Prostate gland (tissue), 2 donors: Measurements from ENCODE around the gene LRP11. TPM values are rescaled to one million over a fixed set of nuclear protein-coding genes. Genes with fewer than 3 reads are reported as not detected.

Experiments used
- DNase-seq: peaks from one replicate; pipeline ENCODE4 v3.0.0-alpha.2; 2019; ENCODE audit warnings: low spot score
- H3K27ac ChIP-seq, 2 donors: fragments of 200-600 bp; sonication (generic); 2 replicates each; pipeline ENCODE4 v1.5.1; 2017 to 2019
- H3K27me3 ChIP-seq: fragments of 200-600 bp; sonication (generic); replicated peaks from 2 replicates; pipeline ENCODE4 v1.5.1; 2019; ENCODE audit not compliant: insufficient read depth
- H3K36me3 ChIP-seq, 2 donors: fragments of 200-600 bp; sonication (generic); 1 replicate in 1 of 2; 2 replicates in 1 of 2; pipeline versions ENCODE4 v1.5.1 to v1.8.1; 2017 to 2019
- H3K4me1 ChIP-seq: fragments of 200-600 bp; sonication (generic); replicated peaks from 2 replicates; pipeline ENCODE4 v1.5.1; 2019
- H3K4me3 ChIP-seq, 2 donors: fragments of 200-600 bp; sonication (generic); 2 replicates each; pipeline ENCODE4 v1.5.1; 2017 to 2019
- H3K9me3 ChIP-seq: fragments of 200-600 bp; sonication (generic); 2 replicates; pipeline ENCODE4 v1.5.1; 2017
- CTCF ChIP-seq, 4 experiments: fragments of 200-600 bp in 2 of 4; fragments of 450-650 bp in 2 of 4; sonication (generic) in 2 of 4; IDR thresholded peaks; 1 replicate in 3 of 4; 2 replicates in 1 of 4; pipeline ENCODE4 v1.5.1; 2016 to 2019; ENCODE audit warnings: antibody characterized with exemption in 4 of 4, mild to moderate bottlenecking in 2 of 4, moderate library complexity in 2 of 4
- POLR2A ChIP-seq: fragments of 450-650 bp; IDR thresholded peaks from one replicate; pipeline ENCODE4 v1.6.1; 2016; ENCODE audit warnings: antibody characterized with exemption, mild to moderate bottlenecking
- POLR2AphosphoS5 ChIP-seq: sonication (generic); formaldehyde crosslinking; IDR thresholded peaks from one replicate; pipeline ENCODE4 v1.6.1; 2017; ENCODE audit warnings: antibody characterized with exemption
- WGBS: methylation state at CpG from one replicate; pipeline ENCODE4 v1.1.5; 2018; 5-methylcytosine and 5-hydroxymethylcytosine counted together
- intact Hi-C: fragments of 100-400 bp; cut with DNase I; formaldehyde crosslinking; loops from one replicate; pipeline ENCODE4 v1.14.2; 2022
- total RNA-seq, 2 donors: library from RNA; depleted of rRNA; stranded (reverse); fragments of >200 nt; gene quantifications; one replicate each; pipeline ENCODE4 v1.1.0, GENCODE V29; 2016

Gene LRP11
- total RNA-seq, 2 donors from 2014 or later: 52.7 to 76.3 TPM

- H3K27ac ChIP-seq: no peak overlapping the region
- WGBS: 63% methylated on average over 6 of the region's 6 CpGs
- H3K27me3 ChIP-seq: no peaks in the 10 kb centered on the region
- DNase-seq: no peak
- no peaks in the 10 kb centered on the region for H3K9me3 ChIP-seq
- intact Hi-C loops: no loop called here
- no peak for TF ChIP-seq POLR2A
- TF ChIP-seq POLR2AphosphoS5: no peak
- TF ChIP-seq CTCF (IDR thresholded peaks at IDR 0.05): no peak
- H3K4me3 ChIP-seq: no peak overlapping the region
- no peaks in the 10 kb centered on the region for H3K36me3 ChIP-seq
- H3K4me1 ChIP-seq: no peaks in the 10 kb centered on the region
Observed at GRCh38 chr6:149831308-149831820, 32.8 kb downstream of the LRP11 start.

GRCh38 chr6:149830731-149831307 is 33.3 kb downstream of the LRP11 start:
- no peak for DNase-seq
- intact Hi-C loops: no loop called here
- Histone ChIP-seq H3K27me3 (no peaks in the 10 kb centered on the region), H3K36me3 (no peaks in the 10 kb centered on the region), H3K4me3 (no peak overlapping the region), H3K9me3 (no peaks in the 10 kb centered on the region), H3K27ac (no peak overlapping the region), H3K4me1 (no peaks in the 10 kb centered on the region)
- WGBS: 84% methylated on average over 7 of the region's 7 CpGs
- no peak for TF ChIP-seq POLR2A
- TF ChIP-seq CTCF (IDR thresholded peaks at IDR 0.05): no peak
- TF ChIP-seq POLR2AphosphoS5: no peak

GRCh38 chr6:149825292-149825691 is 38.9 kb downstream of the LRP11 start:
- WGBS: 63% methylated on average over 4 of the region's 4 CpGs
- H3K4me1 ChIP-seq: no peaks in the 10 kb centered on the region
- DNase-seq: no peak
- intact Hi-C loops: no loop called here
- no peaks in the 10 kb centered on the region for H3K27me3 ChIP-seq
- no peaks in the 10 kb centered on the region for H3K9me3 ChIP-seq
- no peaks in the 10 kb centered on the region for H3K36me3 ChIP-seq
- H3K27ac ChIP-seq: no peak overlapping the region
- H3K4me3 ChIP-seq: no peak overlapping the region
- TF ChIP-seq CTCF (IDR thresholded peaks at IDR 0.05) (no peak), POLR2AphosphoS5 (no peak), POLR2A (no peak)

GRCh38 chr6:149823013-149823412 is 41.1 kb downstream of the LRP11 start:
- Histone ChIP-seq H3K9me3 (no peaks in the 10 kb centered on the region), H3K27me3 (no peaks in the 10 kb centered on the region), H3K36me3 (no peaks in the 10 kb centered on the region), H3K4me1 (no peaks in the 10 kb centered on the region), H3K27ac (no peak overlapping the region), H3K4me3 (no peak overlapping the region)
- 92% methylated on average over 4 of the region's 4 CpGs for WGBS
- no peak for DNase-seq
- intact Hi-C loops: no loop called here
- TF ChIP-seq POLR2A: no peak
- TF ChIP-seq CTCF (IDR thresholded peaks at IDR 0.05): no peak
- TF ChIP-seq POLR2AphosphoS5: no peak

GRCh38 chr6:149821492-149821891 is 42.7 kb downstream of the LRP11 start:
- Histone ChIP-seq H3K36me3 (no peaks in the 10 kb centered on the region), H3K4me1 (no peaks in the 10 kb centered on the region), H3K27me3 (no peaks in the 10 kb centered on the region), H3K4me3 (no peak overlapping the region), H3K27ac (no peak overlapping the region), H3K9me3 (no peaks in the 10 kb centered on the region)
- intact Hi-C loops: no loop called here
- DNase-seq: no peak
- WGBS: 91% methylated on average over 1 of the region's 1 CpG
- TF ChIP-seq POLR2AphosphoS5 (no peak), POLR2A (no peak), CTCF (IDR thresholded peaks at IDR 0.05) (no peak)
